Measurements from ENCODE around the gene PLAAT5.

The PLAAT5 gene

GRCh38 chr11:63512816-63513215 lies 21.8 kb upstream of the PLAAT5 start:
- DNase-seq: no peak

GRCh38 chr11:63511048-63511748 lies 20.2 kb upstream of the PLAAT5 start:
- DNase-seq: no peak

GRCh38 chr11:63510360-63511047 lies 19.5 kb upstream of the PLAAT5 start:
- peak; percentile 88 for DNase-seq

- DNase-seq: no peak
Observed at GRCh38 chr11:63508745-63509144, 17.8 kb upstream of the PLAAT5 start.

GRCh38 chr11:63508009-63508408 lies 17.0 kb upstream of the PLAAT5 start:
- peak; percentile 36 for DNase-seq

- no peak for DNase-seq
Observed at GRCh38 chr11:63507511-63507910, 16.5 kb upstream of the PLAAT5 start.

GRCh38 chr11:63506876-63507275 lies 15.9 kb upstream of the PLAAT5 start:
- no peak for DNase-seq

GRCh38 chr11:63505857-63506528 lies 15.0 kb upstream of the PLAAT5 start, which contains the start of gene LGALS12:
Gene LGALS12, plus strand, starts transcription at chr11:63506084. Its CDS starts 375 bp downstream, at chr11:63506459.
- DNase-seq: no peak

GRCh38 chr11:63504933-63505586 lies 14.1 kb upstream of the PLAAT5 start:
- DNase-seq: no peak

GRCh38 chr11:63504054-63504453 lies 13.1 kb upstream of the PLAAT5 start:
- no peak for DNase-seq

GRCh38 chr11:63503492-63503891 lies 12.5 kb upstream of the PLAAT5 start:
- DNase-seq: no peak

- no peak for DNase-seq
Observed at GRCh38 chr11:63502252-63502820, 11.4 kb upstream of the PLAAT5 start.

- no peak for DNase-seq
Observed at GRCh38 chr11:63501236-63501635, 10.3 kb upstream of the PLAAT5 start.

GRCh38 chr11:63499874-63500273 lies 8.9 kb upstream of the PLAAT5 start:
- no peak for DNase-seq

GRCh38 chr11:63494975-63495374 lies 4.0 kb upstream of the PLAAT5 start:
- DNase-seq: no peak

GRCh38 chr11:63493127-63493526 lies 2.2 kb upstream of the PLAAT5 start:
- DNase-seq: no peak

- no peak for DNase-seq
Observed at GRCh38 chr11:63492441-63492840, 1.5 kb upstream of the PLAAT5 start.

- no peak for DNase-seq
Observed at GRCh38 chr11:63491636-63492372, 837 bp upstream of the PLAAT5 start.

GRCh38 chr11:63491240-63491587 lies 247 bp upstream of the PLAAT5 start:
- DNase-seq: no peak

GRCh38 chr11:63489879-63490278 lies 1.1 kb downstream of the PLAAT5 start:
- no peak for DNase-seq

- no peak for DNase-seq
Observed at GRCh38 chr11:63488789-63489188, 2.2 kb downstream of the PLAAT5 start.

- DNase-seq: no peak
Observed at GRCh38 chr11:63485777-63486176, 5.2 kb downstream of the PLAAT5 start.

Measured in fibroblast of skin of back (primary cell).